Neural progenitor cell (in vitro differentiated cells): ENCODE results near the gene CDH26.

ENCODE experiments used
- CTCF ChIP-seq: fragments of 200-600 bp; sonication (generic); IDR thresholded peaks from 2 replicates; pipeline ENCODE4 v1.5.1; 2017; ENCODE audit warnings: antibody characterized with exemption, mild to moderate bottlenecking
- EZH2phosphoT487 ChIP-seq: fragments of 200-600 bp; sonication (generic); IDR thresholded peaks from 2 replicates; pipeline ENCODE4 v1.6.1; 2017; ENCODE audit warnings: antibody characterized with exemption

- TF ChIP-seq CTCF (no peak), EZH2phosphoT487 (no peak)
Observed at GRCh38 chr20:59958123-59958522, at the start of gene CDH26.
